Measurements from ENCODE around the gene KAZN. TPM values are rescaled to one million over a fixed set of nuclear protein-coding genes. Genes with fewer than 3 reads are reported as not detected.

Gene KAZN
- total and polyA plus RNA-seq, 2 of the 8 experiments (the other 6 are each of a cell fraction or from before 2014, with no cell fraction given): 3.7 to 11.8 TPM

GRCh38 chr1:14570514-14570913 is 28.0 kb upstream of the KAZN start:
- POLR2A ChIA-PET (ENCODE audit: partially characterized antibody): no interaction called here
- 83% methylated on average over 9 of the region's 9 CpGs; no CpG with 5 or more reads in 1 of the 2 experiments for WGBS, 2 experiments (ENCODE audit: extremely low coverage in 1 of 2, insufficient coverage in 1 of 2, insufficient read length in 1 of 2, insufficient replicate concordance in 2 of 2, low coverage in 1 of 2, low lambda C conversion rate in 2 of 2, missing lambda C conversion rate in 1 of 2)
- no peak overlapping the region for H4K91ac ChIP-seq (replicated peaks; ENCODE audit: insufficient read length, low read length)
- TF ChIP-seq JUN (IDR thresholded peaks at IDR 0.05; ENCODE audit: low read depth, low read length) (no peak), HDAC2 (IDR thresholded peaks at IDR 0.05; ENCODE audit: borderline replicate concordance in 1 of 2, low read depth in 2 of 2, low read length in 2 of 2) (no peak), CTCF (IDR thresholded peaks at IDR 0.05; ENCODE audit: control extremely low read depth in 1 of 3, insufficient read depth in 1 of 3, low read depth in 1 of 3, low read length in 3 of 3) (no peak), ATF2 (IDR thresholded peaks at IDR 0.05; ENCODE audit: low read length) (no peak), JUND (IDR thresholded peaks at IDR 0.05; ENCODE audit: low read length) (no peak), RBBP5 (IDR thresholded peaks at IDR 0.05; ENCODE audit: borderline replicate concordance, low read depth, low read length) (no peak), POU5F1 (IDR thresholded peaks at IDR 0.05; ENCODE audit: low read depth, low read length) (no peak)
- TF ChIP-seq, protein P1, sequence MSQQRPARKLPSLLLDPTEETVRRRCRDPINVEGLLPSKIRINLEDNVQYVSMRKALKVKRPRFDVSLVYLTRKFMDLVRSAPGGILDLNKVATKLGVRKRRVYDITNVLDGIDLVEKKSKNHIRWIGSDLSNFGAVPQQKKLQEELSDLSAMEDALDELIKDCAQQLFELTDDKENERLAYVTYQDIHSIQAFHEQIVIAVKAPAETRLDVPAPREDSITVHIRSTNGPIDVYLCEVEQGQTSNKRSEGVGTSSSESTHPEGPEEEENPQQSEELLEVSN (IDR thresholded peaks at IDR 0.05): no peak

More at GRCh38 chr1:14570514-14570913, 28.0 kb upstream of the KAZN start:
- H3K56ac ChIP-seq (replicated peaks; ENCODE audit: insufficient read length, low read depth, low read length): no peak overlapping the region
- H2BK20ac ChIP-seq (ENCODE audit: low read length): no peak overlapping the region
- no peak overlapping the region for H3K18ac ChIP-seq (ENCODE audit: extremely low read depth, low read length)
- H3K36me3 ChIP-seq (ENCODE audit: control insufficient read depth in 2 of 4, insufficient read depth in 4 of 4, low read length in 3 of 4): no peaks in the 10 kb centered on the region
- no peaks in the 10 kb centered on the region for H3K27me3 ChIP-seq (replicated peaks in 1 of 4; ENCODE audit: control insufficient read depth in 3 of 4, extremely low read depth in 1 of 4, insufficient read depth in 3 of 4, low read length in 3 of 4)
- no peak overlapping the region for H2BK120ac ChIP-seq (replicated peaks; ENCODE audit: low read depth, low read length)
- H3K4me3 ChIP-seq (ENCODE audit: extremely low read depth in 1 of 4, insufficient read depth in 2 of 4, low read depth in 3 of 4, low read length in 4 of 4): no peak overlapping the region
- H3K23ac ChIP-seq (ENCODE audit: insufficient read length): no peak overlapping the region
- H4K5ac ChIP-seq (ENCODE audit: insufficient read length, low read depth, low read length): no peak overlapping the region
- no peak overlapping the region for H3K27ac ChIP-seq (ENCODE audit: low read depth, low read length)
- no peak overlapping the region for H2BK5ac ChIP-seq (ENCODE audit: low read depth, low read length)
- H3K79me1 ChIP-seq (ENCODE audit: low read depth, low read length): no peaks in the 10 kb centered on the region
- H3K4me1 ChIP-seq (replicated peaks in 1 of 4; ENCODE audit: control insufficient read depth in 3 of 4, insufficient read depth in 4 of 4, low read length in 3 of 4): peaks cover 0 to 4% (median 0%) of the 10 kb centered on the region in 4 experiments; a peak in 2 of 7 replicates
- no peaks in the 10 kb centered on the region for H3K23me2 ChIP-seq (ENCODE audit: low read depth, low read length)
- no peak for FAIRE-seq
- H3K79me2 ChIP-seq (ENCODE audit: control insufficient read depth in 1 of 2, insufficient read depth in 2 of 2, low read length in 2 of 2): no peaks in the 10 kb centered on the region
- H2BK15ac ChIP-seq (ENCODE audit: low read length): no peak overlapping the region
- no peak overlapping the region for H3K9ac ChIP-seq (replicated peaks in 1 of 4; ENCODE audit: extremely low read depth in 1 of 4, low read depth in 3 of 4, low read length in 3 of 4)
- no peak overlapping the region for H2BK12ac ChIP-seq (ENCODE audit: low read depth, low read length)
- H3K9me3 ChIP-seq (ENCODE audit: insufficient read depth in 2 of 2, low read depth in 1 of 2, low read length in 1 of 2): no peaks in the 10 kb centered on the region
- CTCF ChIA-PET (ENCODE audit: partially characterized antibody): interaction anchor here (1.0 to 3.9 kb wide), 7 partner anchors 12 to 482 kb away, joined by 3 to 24 read pairs (median 4); no protein-coding TSS in a partner anchor
- H3K14ac ChIP-seq (ENCODE audit: insufficient read length): no peak overlapping the region
- H2AFZ ChIP-seq (ENCODE audit: low read length): no peak overlapping the region
- no peaks in the 10 kb centered on the region for H4K20me1 ChIP-seq (replicated peaks in 1 of 2; ENCODE audit: control insufficient read depth in 1 of 2, insufficient read depth in 2 of 2, low read length in 2 of 2)
- H3K4me2 ChIP-seq (ENCODE audit: insufficient read depth in 1 of 2, low read depth in 2 of 2, low read length in 2 of 2): no peak overlapping the region
- DNase-seq (ENCODE audit: low read depth in 1 of 2, low spot score in 2 of 2): no peak
- H2AK5ac ChIP-seq (ENCODE audit: low read depth, low read length): no peak overlapping the region
- H4K8ac ChIP-seq (ENCODE audit: extremely low read depth, insufficient read depth, low read length): no peak overlapping the region
- no peak overlapping the region for H3K4ac ChIP-seq (replicated peaks; ENCODE audit: insufficient read length, low read depth, low read length)
